ENCODE measurements around the gene SMURF1.
"Not testable (repeated sequence)": the region's sequence is repeated elsewhere in the genome, so short reads cannot be mapped to it uniquely, and the experiment has no call there.

DNA sequence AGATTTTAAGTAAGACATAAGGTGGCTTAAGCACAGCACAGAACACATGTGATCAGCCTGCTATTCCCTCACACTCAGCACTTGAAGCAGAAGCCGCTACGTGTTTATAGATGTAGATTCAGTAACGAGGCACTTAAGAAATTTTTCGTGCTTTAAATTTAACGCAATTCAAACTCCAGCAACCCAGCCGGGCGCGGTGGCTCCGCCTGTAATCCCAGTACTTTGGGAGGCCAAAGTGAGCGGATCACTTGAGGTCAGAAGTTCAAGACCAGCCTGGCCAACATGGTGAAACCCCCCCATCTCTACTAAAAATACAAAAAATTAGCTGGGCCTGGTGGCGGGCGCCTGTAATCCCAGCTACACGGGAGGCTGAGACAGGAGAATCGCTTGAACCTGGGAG is 97.6 kb downstream of the SMURF1 start:
- TF ChIP-seq, protein P1, sequence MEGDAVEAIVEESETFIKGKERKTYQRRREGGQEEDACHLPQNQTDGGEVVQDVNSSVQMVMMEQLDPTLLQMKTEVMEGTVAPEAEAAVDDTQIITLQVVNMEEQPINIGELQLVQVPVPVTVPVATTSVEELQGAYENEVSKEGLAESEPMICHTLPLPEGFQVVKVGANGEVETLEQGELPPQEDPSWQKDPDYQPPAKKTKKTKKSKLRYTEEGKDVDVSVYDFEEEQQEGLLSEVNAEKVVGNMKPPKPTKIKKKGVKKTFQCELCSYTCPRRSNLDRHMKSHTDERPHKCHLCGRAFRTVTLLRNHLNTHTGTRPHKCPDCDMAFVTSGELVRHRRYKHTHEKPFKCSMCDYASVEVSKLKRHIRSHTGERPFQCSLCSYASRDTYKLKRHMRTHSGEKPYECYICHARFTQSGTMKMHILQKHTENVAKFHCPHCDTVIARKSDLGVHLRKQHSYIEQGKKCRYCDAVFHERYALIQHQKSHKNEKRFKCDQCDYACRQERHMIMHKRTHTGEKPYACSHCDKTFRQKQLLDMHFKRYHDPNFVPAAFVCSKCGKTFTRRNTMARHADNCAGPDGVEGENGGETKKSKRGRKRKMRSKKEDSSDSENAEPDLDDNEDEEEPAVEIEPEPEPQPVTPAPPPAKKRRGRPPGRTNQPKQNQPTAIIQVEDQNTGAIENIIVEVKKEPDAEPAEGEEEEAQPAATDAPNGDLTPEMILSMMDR (IDR thresholded peaks at IDR 0.05; ENCODE audit: low read length), result not testable (repeated sequence)
- not testable (repeated sequence) for TF ChIP-seq EZH2 (IDR thresholded peaks at IDR 0.05; ENCODE audit: borderline replicate concordance, low read length)
